GM19452 (cell line): ENCODE results near the gene RNF20.
"Not testable (repeated sequence)": the region's sequence is repeated elsewhere in the genome, so short reads cannot be mapped to it uniquely, and the experiment has no call there.

ENCODE experiments used
- ATAC-seq: cut with Tn5 transposase; IDR thresholded peaks from one replicate; pipeline ENCODE4 v1.9.1; 2021; ENCODE audit not compliant: unreplicated experiment

RNF20 gene

GRCh38 chr9:101587332-101588043 lies 53.8 kb downstream of the RNF20 start:
- ATAC-seq: no peak

- not testable (repeated sequence) for ATAC-seq
These were observed 56.4 kb downstream of the RNF20 start for GRCh38 chr9:101590074-101590473.

- ATAC-seq: no peak
These were observed 57.2 kb downstream of the RNF20 start for GRCh38 chr9:101590901-101591300.

- ATAC-seq: no peak
These were observed 58.3 kb downstream of the RNF20 start for GRCh38 chr9:101591787-101592446.

GRCh38 chr9:101592788-101593187 lies 59.1 kb downstream of the RNF20 start:
- ATAC-seq: no peak

- ATAC-seq: no peak
These were observed 59.7 kb downstream of the RNF20 start for GRCh38 chr9:101593345-101593744.

- ATAC-seq: no peak
These were observed 61.1 kb downstream of the RNF20 start, which contains the start of gene PPP3R2 for GRCh38 chr9:101594796-101595195. Gene PPP3R2 (minus strand): TSS chr9:101594969. CDS start chr9:101594921, 48 bp downstream.

GRCh38 chr9:101601904-101602765 lies 68.5 kb downstream of the RNF20 start:
- ATAC-seq: no peak

- no peak for ATAC-seq
These were observed 70.6 kb downstream of the RNF20 start for GRCh38 chr9:101604296-101604695.

GRCh38 chr9:101605547-101605946 lies 71.9 kb downstream of the RNF20 start:
- ATAC-seq: no peak
